Stomach smooth muscle (tissue), 2 donors: ENCODE data around the gene AGPAT4.
"Not testable (repeated sequence)": the region's sequence is repeated elsewhere in the genome, so short reads cannot be mapped to it uniquely, and the experiment has no call there.

Experiments used
- H3K27ac ChIP-seq: one replicate; pipeline ENCODE4 v1.7.0; 2013; ENCODE audit warnings: mild to moderate bottlenecking, low read length, inconsistent platforms
- H3K27me3 ChIP-seq, 2 donors: one replicate each; pipeline ENCODE4 v1.7.0; 2013; ENCODE audit warnings: low read length in 2 of 2; ENCODE audit not compliant: insufficient read depth in 2 of 2, control insufficient read depth in 1 of 2
- H3K36me3 ChIP-seq, 2 donors: one replicate each; pipeline ENCODE4 v1.7.0; 2013; ENCODE audit warnings: low read length in 2 of 2; ENCODE audit not compliant: control insufficient read depth in 2 of 2, insufficient read depth in 2 of 2
- H3K4me1 ChIP-seq: one replicate; pipeline ENCODE4 v1.7.0; 2013; ENCODE audit warnings: low read length; ENCODE audit not compliant: control insufficient read depth, insufficient read depth
- H3K4me3 ChIP-seq, 2 donors: one replicate each; pipeline ENCODE4 v1.7.0; 2013; ENCODE audit warnings: low read length in 2 of 2
- H3K9ac ChIP-seq, 2 donors: one replicate each; pipeline ENCODE4 v1.7.0; 2013; ENCODE audit warnings: low read length in 2 of 2, mild to moderate bottlenecking in 1 of 2
- H3K9me3 ChIP-seq, 2 donors: one replicate each; pipeline ENCODE4 v1.7.0; 2013; ENCODE audit warnings: low read length in 2 of 2; ENCODE audit not compliant: control insufficient read depth in 2 of 2
- donor health status: healthy.
- donor health status: Pancreatic carcinoma.

AGPAT4 gene

GRCh38 chr6:161273752-161274487, at the start of gene AGPAT4:
Gene AGPAT4, minus strand, starts transcription at chr6:161274061. Its CDS starts 41,848 bp downstream, at chr6:161232213.
- H3K36me3 ChIP-seq = no peaks in the 10 kb centered on the region
- peak within 1 kb of the TSS; percentile 83 for H3K27ac ChIP-seq
- H3K4me1 ChIP-seq = peaks cover 5% of the 10 kb centered on the region
- no peaks in the 10 kb centered on the region for H3K27me3 ChIP-seq
- H3K9me3 ChIP-seq = no peaks in the 10 kb centered on the region
- peak within 1 kb of the TSS; percentile 76 to 78 for H3K4me3 ChIP-seq
- peak within 1 kb of the TSS; percentile 66 to 86 for H3K9ac ChIP-seq

- Histone ChIP-seq H3K9ac (no peak overlapping the region), H3K36me3 (no peaks in the 10 kb centered on the region), H3K4me1 (no peaks in the 10 kb centered on the region), H3K27ac (no peak overlapping the region), H3K4me3 (no peak overlapping the region), H3K9me3 (no peaks in the 10 kb centered on the region), H3K27me3 (no peaks in the 10 kb centered on the region)
Observed at GRCh38 chr6:161319231-161319630, 45.4 kb upstream of the AGPAT4 start.

GRCh38 chr6:161318456-161318855, 44.6 kb upstream of the AGPAT4 start:
- H3K27me3 ChIP-seq = no peaks in the 10 kb centered on the region
- no peak overlapping the region for H3K4me3 ChIP-seq
- H3K27ac ChIP-seq = no peak overlapping the region
- H3K4me1 ChIP-seq = no peaks in the 10 kb centered on the region
- no peaks in the 10 kb centered on the region for H3K36me3 ChIP-seq
- H3K9ac ChIP-seq = no peak overlapping the region
- no peaks in the 10 kb centered on the region for H3K9me3 ChIP-seq

DNA sequence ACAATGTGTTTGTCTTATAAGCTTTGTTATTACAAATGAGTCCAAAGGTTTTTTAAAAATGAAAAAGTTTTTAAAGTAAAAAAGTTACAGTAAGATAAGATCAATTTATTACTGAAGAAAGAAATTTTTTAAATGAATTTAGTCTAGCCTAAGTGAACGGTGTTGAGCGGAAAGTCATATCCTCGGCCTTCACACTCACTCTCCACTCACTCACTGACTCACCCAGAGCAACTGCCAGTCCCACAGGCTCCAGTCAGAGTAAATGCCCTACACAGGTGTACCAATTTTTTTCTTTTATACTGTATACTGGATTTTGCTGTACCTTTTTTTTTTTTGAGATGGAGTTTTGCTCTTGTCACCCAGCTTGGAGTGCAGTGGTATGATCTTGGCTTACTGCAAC, 42.7 kb upstream of the AGPAT4 start:
- H3K27me3 ChIP-seq = no peaks in the 10 kb centered on the region
- H3K9ac ChIP-seq = no peak overlapping the region
- no peak overlapping the region for H3K4me3 ChIP-seq
- H3K4me1 ChIP-seq = no peaks in the 10 kb centered on the region
- H3K36me3 ChIP-seq = no peaks in the 10 kb centered on the region
- no peak overlapping the region for H3K27ac ChIP-seq
- no peaks in the 10 kb centered on the region for H3K9me3 ChIP-seq

GRCh38 chr6:161315246-161315917, 41.5 kb upstream of the AGPAT4 start:
- H3K4me1 ChIP-seq, H3K27ac ChIP-seq, H3K9me3 ChIP-seq, H3K4me3 ChIP-seq, H3K9ac ChIP-seq, H3K27me3 ChIP-seq, H3K36me3 ChIP-seq: not testable (repeated sequence)

DNA sequence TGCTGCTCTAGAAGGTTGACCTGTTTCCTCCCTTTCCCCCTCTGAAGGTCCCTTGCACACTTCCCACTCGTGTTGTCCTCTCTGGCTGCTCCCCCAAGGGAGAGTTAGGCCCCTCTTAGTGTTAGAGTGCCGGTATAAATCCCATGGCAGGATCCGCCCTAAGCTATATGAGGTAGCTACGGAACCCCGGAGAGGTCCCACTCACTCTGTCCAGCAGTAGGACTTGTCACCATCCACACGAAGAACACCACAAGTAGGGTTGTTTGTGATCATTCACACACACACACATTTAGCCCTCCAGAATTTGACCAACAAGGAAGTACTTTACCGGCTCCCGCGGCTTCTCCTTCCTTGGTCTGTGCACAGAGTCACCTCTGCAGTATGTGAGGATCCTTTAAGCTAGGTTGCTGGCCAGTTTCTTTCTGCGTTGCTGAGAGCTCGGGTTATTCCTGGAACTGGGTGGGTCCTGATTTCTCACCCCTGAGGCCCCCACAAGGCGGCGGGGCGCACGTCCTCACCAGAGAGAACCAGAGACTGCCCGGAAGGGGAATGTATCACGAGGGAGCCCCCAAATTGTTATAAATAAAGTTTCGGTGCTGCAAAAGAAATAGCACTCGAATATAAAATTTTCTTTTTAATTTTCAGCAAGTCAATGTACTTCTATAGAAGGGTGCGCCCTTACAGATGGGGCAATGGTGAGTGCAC, 40.8 kb upstream of the AGPAT4 start:
- not testable (repeated sequence) for H3K27ac ChIP-seq, H3K9ac ChIP-seq, H3K36me3 ChIP-seq, H3K4me1 ChIP-seq, H3K4me3 ChIP-seq, H3K9me3 ChIP-seq, H3K27me3 ChIP-seq

DNA sequence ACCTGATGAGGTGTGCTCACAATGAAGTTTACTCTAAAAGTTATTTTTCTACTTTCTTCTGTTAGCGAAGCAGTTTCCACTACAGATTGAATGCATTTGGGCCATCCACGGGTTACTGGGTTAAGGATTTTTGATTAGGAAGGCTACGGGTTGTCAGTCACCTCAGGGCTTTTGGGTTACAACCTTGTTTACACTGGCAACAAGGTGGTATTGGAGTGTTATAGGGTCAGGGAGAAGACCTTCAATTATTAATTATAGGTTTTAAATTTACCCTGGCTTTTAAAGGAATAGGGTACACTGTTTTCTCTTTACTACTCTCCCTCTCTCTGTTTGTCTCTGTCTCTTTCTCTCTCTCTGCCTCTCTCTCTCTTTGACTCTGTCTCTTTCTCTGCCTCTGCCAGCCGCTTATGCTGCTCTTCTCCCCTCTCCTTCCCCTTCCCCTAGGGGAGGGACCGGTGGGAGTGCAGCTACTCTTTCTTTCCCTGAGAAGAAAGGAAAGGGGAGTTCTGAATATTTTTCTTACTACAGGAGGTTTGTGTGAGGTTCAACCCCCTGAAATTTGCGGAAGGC, 40.2 kb upstream of the AGPAT4 start:
- H3K27me3 ChIP-seq = no peaks in the 10 kb centered on the region
- no peak overlapping the region for H3K4me3 ChIP-seq
- H3K27ac ChIP-seq = no peak overlapping the region
- no peaks in the 10 kb centered on the region for H3K36me3 ChIP-seq
- no peaks in the 10 kb centered on the region for H3K4me1 ChIP-seq
- no peaks in the 10 kb centered on the region for H3K9me3 ChIP-seq
- no peak overlapping the region for H3K9ac ChIP-seq

DNA sequence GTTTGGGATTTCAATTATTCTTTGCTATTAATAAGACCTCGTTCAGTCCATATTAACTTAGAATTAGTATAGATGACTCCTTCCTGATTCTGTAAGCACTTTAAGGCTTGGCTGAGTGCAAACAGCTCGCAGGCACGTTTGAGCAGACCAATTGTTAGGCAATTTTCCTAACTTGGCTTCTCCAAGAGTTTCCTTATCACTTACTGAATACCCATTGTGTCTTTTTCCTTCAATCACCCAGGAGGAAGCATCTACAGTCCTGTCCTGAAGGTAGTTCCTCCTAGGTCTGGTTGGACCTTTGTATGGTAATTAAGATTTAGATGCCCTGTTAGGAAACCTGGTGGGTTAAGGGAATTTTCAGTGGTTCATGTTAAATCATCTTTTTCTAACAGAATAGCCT, 39.6 kb upstream of the AGPAT4 start:
- H3K27ac ChIP-seq, H3K9me3 ChIP-seq, H3K36me3 ChIP-seq, H3K4me1 ChIP-seq, H3K4me3 ChIP-seq, H3K27me3 ChIP-seq, H3K9ac ChIP-seq: not testable (repeated sequence)

- H3K27me3 ChIP-seq, H3K4me3 ChIP-seq, H3K27ac ChIP-seq, H3K9ac ChIP-seq, H3K9me3 ChIP-seq, H3K4me1 ChIP-seq, H3K36me3 ChIP-seq: not testable (repeated sequence)
Observed at GRCh38 chr6:161309774-161310173, 35.9 kb upstream of the AGPAT4 start.

DNA sequence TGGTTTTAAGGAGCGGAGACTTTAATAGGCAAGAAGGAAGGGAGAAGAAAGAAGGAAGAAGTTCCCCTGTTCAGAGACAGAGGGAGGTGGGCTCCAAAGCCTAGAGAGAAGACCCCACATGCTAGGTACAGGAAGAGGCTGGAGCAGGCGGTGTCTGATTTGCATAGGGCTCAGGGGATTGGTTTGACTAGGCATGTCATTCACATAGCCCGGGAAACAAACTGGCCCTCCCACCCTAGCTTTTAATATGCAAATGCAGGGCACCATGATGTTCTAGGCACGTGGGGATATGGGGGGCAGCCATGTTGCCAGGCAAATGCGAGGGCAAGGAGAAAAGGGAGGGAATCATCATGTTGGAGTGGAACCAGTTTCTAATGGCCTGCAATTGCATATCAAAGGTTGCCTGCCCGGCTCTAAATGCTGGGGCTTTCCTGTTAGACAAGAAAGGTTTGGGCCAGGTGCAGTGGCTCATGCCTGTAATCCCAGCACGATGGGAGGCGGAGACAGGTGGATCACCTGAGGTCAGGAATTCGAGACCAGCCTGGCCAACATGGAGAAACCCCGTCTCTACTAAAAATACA, 34.3 kb upstream of the AGPAT4 start:
- H3K4me1 ChIP-seq = no peaks in the 10 kb centered on the region
- no peaks in the 10 kb centered on the region for H3K27me3 ChIP-seq
- H3K9ac ChIP-seq = no peak overlapping the region
- H3K4me3 ChIP-seq = no peak overlapping the region
- H3K36me3 ChIP-seq = no peaks in the 10 kb centered on the region
- H3K9me3 ChIP-seq = no peaks in the 10 kb centered on the region
- no peak overlapping the region for H3K27ac ChIP-seq
